ENCODE measurements around the gene SLC25A51.

The SLC25A51 gene

DNA sequence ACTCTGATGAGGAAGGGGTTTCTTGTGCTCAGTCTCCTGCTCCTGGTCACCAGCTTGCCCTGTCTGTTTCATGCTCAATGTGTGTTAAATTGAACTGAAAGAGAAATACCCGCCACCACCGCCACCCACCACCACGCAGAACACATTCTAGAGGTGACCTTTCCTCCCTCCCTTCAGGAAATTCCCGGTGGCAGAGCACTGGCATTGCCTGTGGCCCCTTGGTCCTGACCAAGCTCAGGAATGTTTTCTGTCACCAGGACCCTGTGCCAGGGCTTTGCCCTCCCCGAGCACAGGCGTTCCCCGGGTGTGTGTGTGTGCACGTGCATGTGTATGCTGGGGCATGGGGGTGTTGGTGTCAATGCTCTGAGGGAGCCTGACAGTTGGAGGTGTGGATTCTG, 10.2 kb upstream of the SLC25A51 start:
- no peak overlapping the region for H3K27ac ChIP-seq (ENCODE audit: extremely low read depth, low read depth, low read length)
- TF ChIP-seq ZXDB (tag by site-specific recombination; IDR thresholded peaks at IDR 0.05) (no peak), ZNF521 (tag by site-specific recombination; IDR thresholded peaks at IDR 0.05) (no peak), TRIM28 (IDR thresholded peaks at IDR 0.05; ENCODE audit: borderline replicate concordance, low read length) (no peak), ZNF513 (tag by site-specific recombination; IDR thresholded peaks at IDR 0.05) (no peak), KLF9 (tag by site-specific recombination; IDR thresholded peaks at IDR 0.05; ENCODE audit: low read depth) (no peak), ZSCAN23 (tag by site-specific recombination; IDR thresholded peaks at IDR 0.05) (no peak), ZNF626 (tag by site-specific recombination; IDR thresholded peaks at IDR 0.05) (no peak)
- peaks cover 0 to 27% of the 10 kb centered on the region in 2 experiments; a peak in 1 of 3 replicates for H3K36me3 ChIP-seq (ENCODE audit: control insufficient read depth in 2 of 2, insufficient read depth in 1 of 2, low read length in 2 of 2)
- CTCF ChIA-PET, result interaction anchor here (0.5 to 6.5 kb wide), 39 partner anchors 9 to 527 kb away, joined by 3 to 66 read pairs (median 4); partner anchors contain the start of gene SHB
- POLR2A ChIA-PET, result interaction anchor here (1.7 kb wide), 1 partner anchor 155 kb away, joined by 8 read pairs; the partner anchor contains the start of gene SHB
- no peaks in the 10 kb centered on the region for H3K9me3 ChIP-seq (ENCODE audit: control insufficient read depth, insufficient read depth, low read depth, low read length)
- no peak overlapping the region for H3K4me3 ChIP-seq (ENCODE audit: low read depth, low read length)
- H3K4me1 ChIP-seq (ENCODE audit: control insufficient read depth, insufficient read depth, low read length), result no peaks in the 10 kb centered on the region

- CTCF ChIA-PET, result interaction anchor here (0.5 to 6.5 kb wide), 52 partner anchors 9 to 917 kb away, joined by 3 to 66 read pairs (median 4); partner anchors contain the start of gene SHB
- POLR2A ChIA-PET, result interaction anchor here (1.7 kb wide), 1 partner anchor 155 kb away, joined by 8 read pairs; the partner anchor contains the start of gene SHB
- Histone ChIP-seq H3K4me3 (ENCODE audit: low read depth, low read length) (no peak overlapping the region), H3K4me1 (ENCODE audit: control insufficient read depth, insufficient read depth, low read length) (no peaks in the 10 kb centered on the region), H3K36me3 (ENCODE audit: control insufficient read depth in 2 of 2, insufficient read depth in 1 of 2, low read length in 2 of 2) (peaks cover 0 to 21% of the 10 kb centered on the region in 2 experiments; a peak in 1 of 3 replicates), H3K27ac (ENCODE audit: extremely low read depth, low read depth, low read length) (no peak overlapping the region), H3K9me3 (ENCODE audit: control insufficient read depth, insufficient read depth, low read depth, low read length) (no peaks in the 10 kb centered on the region)
- TF ChIP-seq SP7 (tag by site-specific recombination; IDR thresholded peaks at IDR 0.05), result no peak
- peak; percentile 56; the same call in 1 of the 2 replicates for TF ChIP-seq ZNF660 (tag by site-specific recombination; IDR thresholded peaks at IDR 0.05)
- TF ChIP-seq ZNF654 (tag by site-specific recombination; IDR thresholded peaks at IDR 0.05; ENCODE audit: low read depth), result peak; percentile 91
- TF ChIP-seq CTCF (tag by site-specific recombination; IDR thresholded peaks at IDR 0.05), result peak; percentile 94
- 0 out of 2 replicates have a peak, but pooled peaks have one; percentile 6 for TF ChIP-seq GLIS1 (tag by site-specific recombination; IDR thresholded peaks at IDR 0.05)
- 0 out of 2 replicates have a peak, but pooled peaks have one; percentile 35 for TF ChIP-seq ZNF768 (tag by site-specific recombination; IDR thresholded peaks at IDR 0.05)
- TF ChIP-seq ZNF501 (tag by site-specific recombination; IDR thresholded peaks at IDR 0.05), result 0 out of 2 replicates have a peak, but pooled peaks have one; percentile 38
- TF ChIP-seq ZNF292 (tag by site-specific recombination; IDR thresholded peaks at IDR 0.05; ENCODE audit: borderline replicate concordance, low read depth), result no peak
- no peak for TF ChIP-seq ZNF121 (tag by site-specific recombination; IDR thresholded peaks at IDR 0.05)
Observed at GRCh38 chr9:37913480-37914153, 9.7 kb upstream of the SLC25A51 start.

- ChIA-PET CTCF (interaction anchor here (0.6 to 6.5 kb wide), 9 partner anchors 10 to 872 kb away, joined by 3 to 66 read pairs (median 4); no protein-coding TSS in a partner anchor), POLR2A (no interaction called here)
- TF ChIP-seq ZNF302 (tag by site-specific recombination; IDR thresholded peaks at IDR 0.05; ENCODE audit: low read depth), result no peak
- TF ChIP-seq YY2 (tag by site-specific recombination; IDR thresholded peaks at IDR 0.05), result no peak
- TF ChIP-seq GLI2 (tag by site-specific recombination; IDR thresholded peaks at IDR 0.05; ENCODE audit: borderline replicate concordance, low read depth), result no peak
- TF ChIP-seq ZNF311 (tag by site-specific recombination; IDR thresholded peaks at IDR 0.05; ENCODE audit: borderline replicate concordance), result no peak
- TF ChIP-seq ZNF777 (tag by site-specific recombination; IDR thresholded peaks at IDR 0.05; ENCODE audit: borderline replicate concordance), result no peak
- no peak for TF ChIP-seq ZNF544 (tag by site-specific recombination; IDR thresholded peaks at IDR 0.05)
- no peak for TF ChIP-seq ZNF514 (tag by site-specific recombination; IDR thresholded peaks at IDR 0.05)
- TF ChIP-seq, protein P1, sequence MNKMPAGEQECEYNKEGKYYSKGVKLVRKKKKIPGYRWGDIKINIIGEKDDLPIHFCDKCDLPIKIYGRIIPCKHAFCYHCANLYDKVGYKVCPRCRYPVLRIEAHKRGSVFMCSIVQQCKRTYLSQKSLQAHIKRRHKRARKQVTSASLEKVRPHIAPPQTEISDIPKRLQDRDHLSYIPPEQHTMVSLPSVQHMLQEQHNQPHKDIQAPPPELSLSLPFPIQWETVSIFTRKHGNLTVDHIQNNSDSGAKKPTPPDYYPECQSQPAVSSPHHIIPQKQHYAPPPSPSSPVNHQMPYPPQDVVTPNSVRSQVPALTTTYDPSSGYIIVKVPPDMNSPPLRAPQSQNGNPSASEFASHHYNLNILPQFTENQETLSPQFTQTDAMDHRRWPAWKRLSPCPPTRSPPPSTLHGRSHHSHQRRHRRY (tag by site-specific recombination; IDR thresholded peaks at IDR 0.05), result no peak
- TF ChIP-seq ZNF221 (tag by site-specific recombination; IDR thresholded peaks at IDR 0.05; ENCODE audit: borderline replicate concordance), result no peak
- TF ChIP-seq ZNF366 (tag by site-specific recombination; conservative IDR thresholded peaks at IDR 0.05), result no peak
- TF ChIP-seq OSR2 (tag by site-specific recombination; IDR thresholded peaks at IDR 0.05), result no peak
- no peak for TF ChIP-seq GFI1B (tag by site-specific recombination; IDR thresholded peaks at IDR 0.05)
Observed at GRCh38 chr9:37911271-37911681, 7.3 kb upstream of the SLC25A51 start.

More at GRCh38 chr9:37911271-37911681, 7.3 kb upstream of the SLC25A51 start:
- no peaks in the 10 kb centered on the region for H3K9me3 ChIP-seq (ENCODE audit: control insufficient read depth, insufficient read depth, low read depth, low read length)
- H3K27ac ChIP-seq (ENCODE audit: extremely low read depth, low read depth, low read length), result no peak overlapping the region
- no peaks in the 10 kb centered on the region for H3K4me1 ChIP-seq (ENCODE audit: control insufficient read depth, insufficient read depth, low read length)
- H3K4me3 ChIP-seq (ENCODE audit: low read depth, low read length), result no peak overlapping the region
- peaks cover 0 to 5% of the 10 kb centered on the region in 2 experiments; a peak in 1 of 3 replicates for H3K36me3 ChIP-seq (ENCODE audit: control insufficient read depth in 2 of 2, insufficient read depth in 1 of 2, low read length in 2 of 2)
